Panc1 (cell line): ENCODE data around the gene MLPH. TPM values are rescaled to one million over a fixed set of nuclear protein-coding genes. Genes with fewer than 3 reads are reported as not detected.
A peak's percentile ranks its signal among the peaks of the same experiment; 100 is the strongest.

Experiments
- ATAC-seq: fragments of 200-7000 bp; cut with Tn5 transposase; 2 replicates; pipeline ENCODE4 v1.9.1; 2020; ENCODE audit warnings: mild to moderate bottlenecking, moderate library complexity
- BruUV-seq: library from RNA; stranded (reverse); fragments of 400-500 nt; replicated peaks from 2 replicates; lab custom pipeline; 2021; lab: Mats Ljungman, UMichigan
- CTCF ChIA-PET: fragments of 300-600 bp; sonication (Branson Sonifier 250); formaldehyde crosslinking; loops from one replicate; lab custom pipeline; 2022; ENCODE audit warnings: antibody characterized with exemption; lab: Charles Lee
- POLR2A ChIA-PET: fragments of 300-600 bp; sonication (Branson Sonifier 250); formaldehyde crosslinking; loops from one replicate; lab custom pipeline; 2022; ENCODE audit warnings: antibody characterized with exemption; lab: Charles Lee
- DNase-seq: peaks from one replicate; pipeline ENCODE4 v3.0.0-alpha.2; 2010; ENCODE audit warnings: low read depth, low spot score
- H3K27ac ChIP-seq: 2 replicates; pipeline ENCODE4 v1.5.1; 2011; ENCODE audit warnings: mild to moderate bottlenecking, low read length, inconsistent platforms
- H3K27me3 ChIP-seq: fragments of 200-500 bp; sonication (Bioruptor generic); 2 replicates; pipeline ENCODE4 v1.6.0; 2014; ENCODE audit warnings: low read length, inconsistent platforms; ENCODE audit not compliant: control insufficient read depth, insufficient read depth
- H3K36me3 ChIP-seq: fragments of 200-500 bp; sonication (Bioruptor generic); 2 replicates; pipeline ENCODE4 v1.5.1; 2014; ENCODE audit warnings: inconsistent platforms, mild to moderate bottlenecking, low read length, moderate library complexity; ENCODE audit not compliant: control insufficient read depth, insufficient read depth
- H3K4me1 ChIP-seq: 2 replicates; pipeline ENCODE4 v1.5.1; 2011; ENCODE audit warnings: inconsistent platforms, mild to moderate bottlenecking, low read length, moderate library complexity; ENCODE audit not compliant: control insufficient read depth, insufficient read depth
- H3K4me3 ChIP-seq, 2 experiments: 2 replicates each; pipeline ENCODE4 v1.5.1; 2011 to 2012; ENCODE audit warnings: low read depth in 2 of 2, low read length in 2 of 2, mild to moderate bottlenecking in 2 of 2, inconsistent platforms in 1 of 2, moderate library complexity in 1 of 2
- H3K9me3 ChIP-seq: fragments of 200-500 bp; sonication (Bioruptor generic); 2 replicates; pipeline ENCODE4 v1.5.1; 2014; ENCODE audit warnings: low read depth, mild to moderate bottlenecking, inconsistent platforms, low read length, moderate library complexity; ENCODE audit not compliant: control insufficient read depth, insufficient read depth
- CTCF ChIP-seq: fragments of 450-650 bp; IDR thresholded peaks from 2 replicates; pipeline ENCODE4 v1.5.1; 2017; ENCODE audit warnings: mild to moderate bottlenecking
- POLR2AphosphoS5 ChIP-seq: IDR thresholded peaks from 2 replicates; pipeline ENCODE4 v1.6.1; 2012; ENCODE audit warnings: mild to moderate bottlenecking, low read depth, low read length, moderate library complexity
- SIN3A ChIP-seq: IDR thresholded peaks from 2 replicates; pipeline ENCODE4 v1.6.1; 2012; ENCODE audit warnings: low read depth, mild to moderate bottlenecking, low read length, moderate library complexity, borderline replicate concordance; ENCODE audit not compliant: insufficient read depth
- TCF7L2 ChIP-seq: IDR thresholded peaks from 2 replicates; pipeline ENCODE4 v1.6.1; 2011; ENCODE audit warnings: mild to moderate bottlenecking, low read depth, low read length, inconsistent platforms
- in situ Hi-C: cut with HindIII; loops from 2 replicates; pipeline ENCODE4 v1.10.0; 2016; ENCODE audit warnings: low sequenced_read_pairs, low pct_unique_long_range_greater_than_20kb
- intact Hi-C: fragments of 100-400 bp; cut with micrococcal nuclease; formaldehyde crosslinking; loops from one replicate; pipeline ENCODE4 v1.10.0; 2022; ENCODE audit not compliant: unreplicated experiment
- total RNA-seq: library from RNA; stranded (reverse); gene quantifications from one replicate; pipeline ENCODE4 v1.2.1, GENCODE V29; 2021; ENCODE audit not compliant: unreplicated experiment
- TF ChIP-seq, protein P1 (sequence below), 2 experiments: IDR thresholded peaks; 2 replicates each; pipeline ENCODE4 v1.6.1; 2011 to 2012; ENCODE audit warnings: low read depth in 2 of 2, control low read depth in 1 of 2, low read length in 1 of 2, mild to moderate bottlenecking in 1 of 2, moderate library complexity in 1 of 2; ENCODE audit not compliant: insufficient read depth in 1 of 2

The MLPH gene
- total RNA-seq, 1 experiment from 2014 or later = 60.2 TPM

GRCh38 chr2:237596520-237597195 lies 109.6 kb downstream of the MLPH start:
- CTCF ChIA-PET = interaction anchor here (0.6 kb wide), 1 partner anchor 95 kb away, joined by 3 read pairs; no protein-coding TSS in a partner anchor
- H3K4me3 ChIP-seq = no peak overlapping the region
- no TSS peak for BruUV-seq
- POLR2A ChIA-PET = no interaction called here
- H3K27me3 ChIP-seq = no peaks in the 10 kb centered on the region
- peaks cover 27% of the 10 kb centered on the region for H3K4me1 ChIP-seq
- TF ChIP-seq SIN3A (no peak), CTCF (no peak), TCF7L2 (no peak), POLR2AphosphoS5 (no peak)
- TF ChIP-seq, protein P1, sequence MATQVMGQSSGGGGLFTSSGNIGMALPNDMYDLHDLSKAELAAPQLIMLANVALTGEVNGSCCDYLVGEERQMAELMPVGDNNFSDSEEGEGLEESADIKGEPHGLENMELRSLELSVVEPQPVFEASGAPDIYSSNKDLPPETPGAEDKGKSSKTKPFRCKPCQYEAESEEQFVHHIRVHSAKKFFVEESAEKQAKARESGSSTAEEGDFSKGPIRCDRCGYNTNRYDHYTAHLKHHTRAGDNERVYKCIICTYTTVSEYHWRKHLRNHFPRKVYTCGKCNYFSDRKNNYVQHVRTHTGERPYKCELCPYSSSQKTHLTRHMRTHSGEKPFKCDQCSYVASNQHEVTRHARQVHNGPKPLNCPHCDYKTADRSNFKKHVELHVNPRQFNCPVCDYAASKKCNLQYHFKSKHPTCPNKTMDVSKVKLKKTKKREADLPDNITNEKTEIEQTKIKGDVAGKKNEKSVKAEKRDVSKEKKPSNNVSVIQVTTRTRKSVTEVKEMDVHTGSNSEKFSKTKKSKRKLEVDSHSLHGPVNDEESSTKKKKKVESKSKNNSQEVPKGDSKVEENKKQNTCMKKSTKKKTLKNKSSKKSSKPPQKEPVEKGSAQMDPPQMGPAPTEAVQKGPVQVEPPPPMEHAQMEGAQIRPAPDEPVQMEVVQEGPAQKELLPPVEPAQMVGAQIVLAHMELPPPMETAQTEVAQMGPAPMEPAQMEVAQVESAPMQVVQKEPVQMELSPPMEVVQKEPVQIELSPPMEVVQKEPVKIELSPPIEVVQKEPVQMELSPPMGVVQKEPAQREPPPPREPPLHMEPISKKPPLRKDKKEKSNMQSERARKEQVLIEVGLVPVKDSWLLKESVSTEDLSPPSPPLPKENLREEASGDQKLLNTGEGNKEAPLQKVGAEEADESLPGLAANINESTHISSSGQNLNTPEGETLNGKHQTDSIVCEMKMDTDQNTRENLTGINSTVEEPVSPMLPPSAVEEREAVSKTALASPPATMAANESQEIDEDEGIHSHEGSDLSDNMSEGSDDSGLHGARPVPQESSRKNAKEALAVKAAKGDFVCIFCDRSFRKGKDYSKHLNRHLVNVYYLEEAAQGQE (IDR thresholded peaks at IDR 0.05; ENCODE audit: insufficient read depth in 1 of 2, low read depth in 2 of 2, low read length in 1 of 2) = no peak
- ATAC-seq (no peak), DNase-seq (no peak)
- H3K27ac ChIP-seq = peak overlapping the region; percentile 46; the same call in 1 of the 2 replicates
- intact Hi-C loops = loop anchor here (10.0 kb wide), 1 partner anchor 148 kb away; no protein-coding TSS in a partner anchor
- H3K9me3 ChIP-seq = no peaks in the 10 kb centered on the region
- H3K36me3 ChIP-seq = no peaks in the 10 kb centered on the region
- in situ Hi-C loops = no loop called here

DNA sequence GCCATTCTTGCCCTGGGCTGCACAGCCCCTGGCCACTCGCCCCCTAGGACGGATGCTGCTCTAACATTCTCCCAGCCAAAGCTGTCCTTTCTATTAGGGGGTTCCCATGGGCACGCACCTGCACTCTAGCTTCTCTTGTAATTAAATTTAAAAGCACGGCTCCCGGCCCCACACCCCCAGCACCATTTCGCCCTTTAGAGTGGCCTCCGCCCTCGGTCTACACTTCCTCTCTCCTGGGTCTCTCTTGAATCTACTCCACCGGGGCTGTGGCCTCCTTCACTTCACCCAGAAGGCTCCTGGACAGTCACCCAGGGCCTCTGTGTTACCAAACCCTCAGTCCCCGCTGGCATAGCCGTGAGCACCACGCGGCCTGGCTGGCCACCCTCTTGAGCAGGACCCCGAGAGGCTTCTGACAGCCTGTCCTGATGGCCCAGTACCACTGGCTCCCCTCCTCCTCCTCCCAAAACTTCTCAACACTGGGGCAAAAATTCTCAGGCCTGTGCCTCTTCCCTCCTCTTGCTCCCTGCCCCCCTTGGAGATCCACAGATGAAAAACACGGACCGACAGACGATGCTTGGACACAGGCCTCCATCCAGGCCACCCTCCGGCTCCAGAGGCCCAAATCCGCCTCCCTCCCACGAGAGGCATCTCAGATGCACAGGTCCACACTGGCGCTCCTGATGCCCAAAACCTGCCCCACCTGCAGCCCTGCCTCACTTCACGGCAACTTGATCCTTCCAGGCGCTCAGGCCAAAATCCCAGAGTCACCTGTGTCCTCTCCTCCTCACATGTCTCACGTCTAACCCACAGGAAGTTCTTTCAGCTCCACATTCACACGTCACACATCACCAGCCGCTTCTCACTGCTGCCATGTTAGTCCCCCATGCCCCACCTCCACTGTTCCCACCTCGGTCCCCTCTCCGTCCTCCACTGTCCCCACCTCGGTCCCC lies 110.4 kb downstream of the MLPH start:
- no peaks in the 10 kb centered on the region for H3K9me3 ChIP-seq
- DNase-seq (no peak), ATAC-seq (no peak)
- POLR2A ChIA-PET = no interaction called here
- in situ Hi-C loops (no loop called here), intact Hi-C loops (loop anchor here (10.0 kb wide), 1 partner anchor 147 kb away; no protein-coding TSS in a partner anchor)
- H3K27me3 ChIP-seq = no peaks in the 10 kb centered on the region
- TF ChIP-seq CTCF = no peak
- TF ChIP-seq, protein P1 (IDR thresholded peaks at IDR 0.05; ENCODE audit: insufficient read depth in 1 of 2, low read depth in 2 of 2, low read length in 1 of 2) = no peak
- TF ChIP-seq POLR2AphosphoS5 = no peak
- no peak for TF ChIP-seq TCF7L2
- no peak for TF ChIP-seq SIN3A
- peaks cover 27% of the 10 kb centered on the region for H3K4me1 ChIP-seq
- BruUV-seq = no TSS peak
- CTCF ChIA-PET = interaction anchor here (0.6 kb wide), 1 partner anchor 94 kb away, joined by 3 read pairs; no protein-coding TSS in a partner anchor
- peak overlapping the region; percentile 46; the same call in 1 of the 2 replicates for H3K27ac ChIP-seq
- no peak overlapping the region for H3K4me3 ChIP-seq
- H3K36me3 ChIP-seq = no peaks in the 10 kb centered on the region
